NCI-H345 (cell line): Measurements from ENCODE around the gene KDM5D.

Experiments used
- DNase-seq: peaks from one replicate; lab custom pipeline; 2025; lab: John Stamatoyannopoulos, UW

Gene KDM5D

DNA sequence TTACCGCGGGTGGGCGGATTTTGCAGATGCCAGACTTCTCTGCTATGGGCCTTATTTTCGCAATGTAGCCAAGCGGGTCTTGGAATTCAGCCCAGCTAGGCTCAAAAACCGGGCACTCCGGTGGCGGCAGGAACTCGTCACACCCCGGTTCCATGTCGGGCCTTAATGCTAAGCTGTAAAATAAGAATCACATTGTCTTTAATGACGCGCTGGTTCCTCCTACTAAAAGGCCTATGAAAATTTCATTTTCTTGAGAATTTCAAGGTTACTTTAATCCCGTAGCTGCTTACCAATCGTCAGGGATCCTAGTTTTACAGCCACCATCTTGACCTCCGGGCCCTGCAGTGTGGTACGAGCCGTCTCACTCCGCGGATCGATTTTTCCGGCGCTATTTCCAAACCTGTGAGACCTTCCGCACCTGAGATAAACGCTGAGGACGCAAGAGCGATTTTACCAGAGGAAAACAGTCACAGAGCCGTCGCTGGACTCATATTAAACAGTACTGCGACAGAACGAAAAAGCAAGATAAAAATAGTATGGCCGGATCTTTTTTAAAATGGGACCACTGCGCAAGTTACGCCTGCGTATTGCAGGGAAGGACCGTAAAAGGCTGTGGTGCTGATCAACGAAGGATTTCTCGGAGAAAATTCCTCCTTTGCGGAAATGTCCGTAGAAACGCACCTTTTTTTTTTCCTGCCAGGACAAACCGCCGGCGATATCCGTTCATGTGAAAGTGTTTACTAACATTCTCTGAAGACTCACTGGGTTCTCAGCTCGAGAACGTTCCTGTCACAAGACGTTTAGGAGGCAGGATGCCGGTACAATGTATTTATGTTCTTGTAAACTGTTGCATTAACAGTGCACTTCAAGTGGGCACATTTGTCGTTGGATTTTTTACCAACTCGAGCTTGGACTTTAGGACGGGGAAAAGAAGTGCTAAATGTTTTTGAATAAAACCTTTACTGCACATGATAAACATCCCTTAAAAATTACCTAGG lies at the start of gene KDM5D:
Gene KDM5D, minus strand, starts transcription at position 346 of the 998 bp plus-strand sequence. Its CDS starts 192 bp downstream, at position 154.
- no peak for DNase-seq

DNA sequence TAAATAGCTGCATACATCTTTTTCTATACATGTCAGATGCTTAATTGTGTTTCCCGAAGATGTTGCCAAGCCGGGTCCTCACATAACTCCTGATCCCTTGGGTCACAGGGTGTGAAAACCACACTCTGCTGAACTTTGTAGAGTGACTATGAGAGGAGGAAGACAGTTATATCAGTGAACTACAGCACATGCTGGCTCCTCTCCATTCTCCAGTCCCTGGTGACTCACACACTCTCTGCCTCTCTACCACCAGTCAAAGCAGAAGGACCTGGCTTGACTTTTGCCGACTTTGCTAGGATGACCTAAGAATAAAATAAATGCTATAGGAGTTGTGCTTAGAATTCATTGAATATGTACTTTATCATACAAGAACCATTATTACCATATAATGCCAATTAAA lies 23.8 kb upstream of the KDM5D start:
- DNase-seq = no peak

DNA sequence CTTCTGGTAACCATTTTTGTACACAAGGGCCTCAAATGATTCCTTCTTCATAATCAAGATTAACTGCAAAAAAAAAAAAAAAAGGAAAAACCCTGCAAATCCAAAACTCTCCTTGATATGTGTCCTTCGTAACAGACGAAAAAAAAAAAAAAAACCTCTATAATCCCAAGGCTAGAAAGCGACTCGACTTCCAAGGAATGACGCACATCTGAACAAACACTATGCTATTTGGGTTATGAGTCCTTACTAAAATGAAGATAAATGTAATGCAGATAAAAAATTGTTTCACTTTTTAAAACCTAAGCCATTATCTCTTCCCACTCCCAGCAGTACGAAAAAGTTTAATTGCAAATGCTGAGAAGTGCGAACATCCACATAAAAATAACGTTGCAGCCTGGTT lies 1.2 kb downstream of the KDM5D start:
- DNase-seq = no peak

DNA sequence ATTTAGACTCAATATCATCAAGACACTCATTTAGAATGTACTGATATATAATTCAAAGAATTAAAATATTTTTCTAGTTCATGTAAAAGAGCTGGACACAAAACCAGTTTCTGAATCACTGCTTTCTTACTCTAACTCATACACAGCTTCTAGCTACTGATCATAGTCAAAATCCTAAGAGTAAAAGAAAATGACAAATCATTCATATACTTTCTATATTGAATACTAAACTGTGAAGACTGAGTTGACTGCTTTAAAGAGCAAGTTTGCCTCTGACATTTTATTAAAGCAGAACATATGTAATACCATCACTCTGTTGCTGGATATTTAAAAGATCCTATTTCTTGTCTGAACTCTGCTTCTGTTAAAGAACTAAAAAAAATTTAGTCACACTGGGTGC lies 2.4 kb downstream of the KDM5D start:
- no peak for DNase-seq

DNA sequence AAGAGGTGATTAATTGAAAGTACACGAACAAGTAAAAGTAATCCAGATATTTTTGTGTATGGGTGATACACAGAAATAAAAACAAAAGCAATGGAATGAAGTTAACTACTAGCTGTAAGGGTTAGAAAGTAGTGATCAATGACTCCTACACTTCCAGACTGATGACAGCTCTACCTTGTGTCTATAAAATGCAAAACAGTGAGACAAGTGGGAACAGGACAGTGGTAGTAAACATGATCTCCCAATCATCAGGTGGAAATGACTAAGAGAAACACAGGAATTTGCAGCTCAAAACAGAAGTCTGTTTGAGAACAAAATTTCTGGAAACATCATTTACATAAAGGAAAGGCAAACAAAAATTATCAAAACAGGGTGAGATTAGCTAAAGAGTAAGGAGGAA lies 10.1 kb downstream of the KDM5D start:
- DNase-seq = no peak

DNA sequence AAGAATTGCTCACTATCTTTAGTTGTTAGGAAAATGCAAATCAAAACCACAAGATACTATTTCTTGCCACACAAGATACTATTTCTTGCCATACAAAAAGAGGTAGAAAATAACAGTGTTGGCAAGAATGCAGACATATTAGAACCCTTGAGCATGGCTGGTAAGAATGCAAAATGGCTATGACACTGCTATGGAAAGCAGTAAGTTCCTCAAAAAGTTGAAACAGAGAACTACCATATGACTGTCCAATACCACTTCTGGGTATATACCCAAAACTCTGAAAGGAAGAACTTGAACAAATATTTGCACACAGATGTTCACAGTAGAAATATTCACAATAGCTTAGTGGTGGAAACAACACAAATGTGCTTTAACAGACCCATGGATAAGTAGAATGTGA lies 26.6 kb downstream of the KDM5D start:
- no peak for DNase-seq

DNA sequence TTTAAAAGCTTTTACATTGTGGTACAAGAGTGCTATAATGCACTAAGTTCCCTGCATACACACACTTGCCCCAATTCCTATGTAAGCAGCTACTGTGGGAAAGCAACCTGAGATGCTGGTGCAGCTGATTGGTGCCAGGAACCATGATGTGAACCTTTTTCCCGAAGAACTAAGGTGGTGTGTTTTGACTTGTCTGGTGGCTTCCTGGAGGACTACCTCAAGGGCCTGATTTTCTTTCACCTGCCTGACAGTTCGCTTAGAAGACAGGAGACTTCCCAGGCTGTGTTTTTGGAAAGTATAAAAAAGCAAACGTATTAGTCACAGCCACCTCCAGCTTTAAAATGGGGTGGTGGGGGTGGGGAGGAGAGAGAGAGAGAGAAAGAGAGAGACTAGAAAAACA lies 27.4 kb downstream of the KDM5D start:
- DNase-seq = no peak

DNA sequence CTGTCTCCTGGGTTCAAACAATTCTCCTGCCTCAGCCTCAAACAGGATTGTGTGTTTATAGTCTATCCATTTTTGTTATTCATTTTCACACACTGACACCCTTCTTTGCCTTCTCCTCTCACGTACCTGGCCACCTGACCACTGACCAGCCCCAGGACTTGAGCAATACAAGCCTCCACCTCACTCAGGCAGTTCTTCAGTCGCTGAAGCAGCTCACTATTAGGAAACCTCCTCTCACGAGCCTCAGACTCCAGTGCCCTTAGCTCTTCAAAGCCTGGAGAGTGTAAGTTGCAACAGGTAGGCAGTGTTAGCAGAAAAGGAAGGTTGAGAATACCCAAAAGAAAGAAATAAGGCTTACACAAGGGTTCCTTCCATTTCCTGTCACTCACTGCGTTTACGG lies 29.3 kb downstream of the KDM5D start:
- no peak for DNase-seq

DNA sequence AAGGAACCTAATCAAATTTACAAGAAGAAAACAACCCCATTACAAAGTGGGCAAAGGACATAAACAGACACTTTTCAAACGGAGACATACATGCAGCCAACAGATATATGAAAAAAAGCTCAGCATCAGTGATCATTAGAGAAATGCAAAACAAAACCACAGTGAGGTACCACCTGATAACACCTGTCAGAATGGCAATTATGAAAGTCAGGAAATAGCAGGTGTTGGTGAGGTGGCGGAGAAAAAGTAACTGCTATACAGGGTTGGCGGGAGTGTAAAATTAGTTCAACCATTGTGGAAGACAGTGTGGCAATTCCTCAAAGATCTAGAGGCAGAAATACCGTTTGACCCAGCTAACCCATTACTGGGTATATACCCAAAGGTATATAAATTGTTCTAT lies 31.1 kb downstream of the KDM5D start:
- no peak for DNase-seq

DNA sequence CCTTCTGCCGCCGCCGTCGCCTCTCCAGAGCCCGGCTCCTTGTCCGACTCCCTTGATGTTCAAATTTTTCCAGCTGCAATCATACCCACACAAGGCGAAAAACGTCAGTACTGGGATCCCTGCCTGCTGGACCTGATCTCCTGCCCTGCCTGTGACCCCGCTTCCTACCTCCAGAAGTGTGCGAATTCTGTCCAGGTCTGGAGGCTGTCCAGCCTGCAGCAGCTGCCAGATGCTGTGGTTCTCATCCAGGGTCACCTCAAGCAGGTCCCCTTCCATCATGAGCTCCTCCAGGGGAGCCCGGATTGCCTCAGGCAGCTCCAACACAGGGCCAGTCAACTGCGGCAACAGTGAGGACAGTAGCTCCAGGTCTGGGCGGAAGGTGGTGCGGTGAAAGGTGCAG lies 38.3 kb downstream of the KDM5D start:
- no peak for DNase-seq

DNA sequence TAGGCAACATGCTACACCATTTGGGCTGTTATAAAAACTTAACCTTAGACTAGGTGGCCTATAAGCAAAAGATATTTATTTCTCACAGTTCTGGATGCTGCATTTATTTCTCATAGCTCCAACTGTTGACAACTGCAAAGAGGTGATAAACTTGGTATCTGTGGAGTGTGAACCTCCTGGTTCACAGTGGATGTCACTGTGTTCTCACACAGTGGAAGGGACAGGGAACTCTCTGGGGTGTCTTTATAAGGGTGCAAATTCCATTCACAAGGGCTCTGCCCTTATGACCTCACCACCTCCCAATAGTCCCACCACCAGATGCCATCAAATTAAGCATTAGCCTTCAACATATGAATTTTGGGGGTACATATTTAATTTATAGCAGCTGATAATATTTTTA lies 46.0 kb downstream of the KDM5D start:
- no peak for DNase-seq

DNA sequence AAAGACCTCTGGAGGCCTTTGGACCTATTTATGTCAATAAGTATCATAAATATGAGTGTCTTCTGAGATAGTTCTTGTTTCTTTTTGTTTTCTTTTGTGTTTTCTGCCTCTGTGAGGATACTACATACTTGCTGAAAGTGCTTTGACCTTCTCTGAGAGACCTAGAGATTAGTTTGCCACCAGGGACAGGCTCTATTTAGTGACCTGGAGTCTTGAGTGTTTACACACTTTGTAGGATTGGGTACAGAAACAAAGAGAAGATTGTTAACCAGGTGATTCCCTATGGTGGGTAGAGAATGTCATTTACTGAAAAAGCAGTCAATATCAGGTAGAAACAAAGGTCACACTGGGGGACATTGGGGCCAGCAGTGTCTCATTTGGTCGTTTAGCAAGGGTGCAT lies 63.7 kb downstream of the KDM5D start:
- DNase-seq = no peak
